ENCODE measurements around the gene LMNA.

Gene LMNA

DNA sequence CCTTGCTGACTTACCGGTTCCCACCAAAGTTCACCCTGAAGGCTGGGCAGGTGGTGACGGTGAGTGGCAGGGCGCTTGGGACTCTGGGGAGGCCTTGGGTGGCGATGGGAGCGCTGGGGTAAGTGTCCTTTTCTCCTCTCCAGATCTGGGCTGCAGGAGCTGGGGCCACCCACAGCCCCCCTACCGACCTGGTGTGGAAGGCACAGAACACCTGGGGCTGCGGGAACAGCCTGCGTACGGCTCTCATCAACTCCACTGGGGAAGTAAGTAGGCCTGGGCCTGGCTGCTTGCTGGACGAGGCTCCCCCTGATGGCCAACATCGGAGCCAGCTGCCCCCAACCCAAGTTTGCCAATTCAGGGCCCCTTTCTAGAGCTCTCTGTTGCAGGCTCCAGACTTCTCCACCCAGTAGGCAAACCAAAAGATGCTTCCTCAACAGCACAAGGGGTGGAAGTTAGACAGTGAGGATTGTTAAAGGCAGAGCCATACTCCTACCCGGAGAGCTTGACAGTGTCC, 22.5 kb downstream of the LMNA start:
- no peak overlapping the region for H3K27ac ChIP-seq (replicated peaks)
- no peaks in the 10 kb centered on the region for H3K27me3 ChIP-seq (ENCODE audit: insufficient read depth, poor library complexity, severe bottlenecking)
- no peak overlapping the region for H3K4me3 ChIP-seq (replicated peaks; ENCODE audit: insufficient read depth, low read length)
- DNase-seq (ENCODE audit: low read depth in 1 of 2, low spot score in 1 of 2) = no peak
- TF ChIP-seq, protein P1, sequence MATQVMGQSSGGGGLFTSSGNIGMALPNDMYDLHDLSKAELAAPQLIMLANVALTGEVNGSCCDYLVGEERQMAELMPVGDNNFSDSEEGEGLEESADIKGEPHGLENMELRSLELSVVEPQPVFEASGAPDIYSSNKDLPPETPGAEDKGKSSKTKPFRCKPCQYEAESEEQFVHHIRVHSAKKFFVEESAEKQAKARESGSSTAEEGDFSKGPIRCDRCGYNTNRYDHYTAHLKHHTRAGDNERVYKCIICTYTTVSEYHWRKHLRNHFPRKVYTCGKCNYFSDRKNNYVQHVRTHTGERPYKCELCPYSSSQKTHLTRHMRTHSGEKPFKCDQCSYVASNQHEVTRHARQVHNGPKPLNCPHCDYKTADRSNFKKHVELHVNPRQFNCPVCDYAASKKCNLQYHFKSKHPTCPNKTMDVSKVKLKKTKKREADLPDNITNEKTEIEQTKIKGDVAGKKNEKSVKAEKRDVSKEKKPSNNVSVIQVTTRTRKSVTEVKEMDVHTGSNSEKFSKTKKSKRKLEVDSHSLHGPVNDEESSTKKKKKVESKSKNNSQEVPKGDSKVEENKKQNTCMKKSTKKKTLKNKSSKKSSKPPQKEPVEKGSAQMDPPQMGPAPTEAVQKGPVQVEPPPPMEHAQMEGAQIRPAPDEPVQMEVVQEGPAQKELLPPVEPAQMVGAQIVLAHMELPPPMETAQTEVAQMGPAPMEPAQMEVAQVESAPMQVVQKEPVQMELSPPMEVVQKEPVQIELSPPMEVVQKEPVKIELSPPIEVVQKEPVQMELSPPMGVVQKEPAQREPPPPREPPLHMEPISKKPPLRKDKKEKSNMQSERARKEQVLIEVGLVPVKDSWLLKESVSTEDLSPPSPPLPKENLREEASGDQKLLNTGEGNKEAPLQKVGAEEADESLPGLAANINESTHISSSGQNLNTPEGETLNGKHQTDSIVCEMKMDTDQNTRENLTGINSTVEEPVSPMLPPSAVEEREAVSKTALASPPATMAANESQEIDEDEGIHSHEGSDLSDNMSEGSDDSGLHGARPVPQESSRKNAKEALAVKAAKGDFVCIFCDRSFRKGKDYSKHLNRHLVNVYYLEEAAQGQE (IDR thresholded peaks at IDR 0.05; ENCODE audit: insufficient replicate concordance, low read depth) = no peak
- TF ChIP-seq, protein P2, sequence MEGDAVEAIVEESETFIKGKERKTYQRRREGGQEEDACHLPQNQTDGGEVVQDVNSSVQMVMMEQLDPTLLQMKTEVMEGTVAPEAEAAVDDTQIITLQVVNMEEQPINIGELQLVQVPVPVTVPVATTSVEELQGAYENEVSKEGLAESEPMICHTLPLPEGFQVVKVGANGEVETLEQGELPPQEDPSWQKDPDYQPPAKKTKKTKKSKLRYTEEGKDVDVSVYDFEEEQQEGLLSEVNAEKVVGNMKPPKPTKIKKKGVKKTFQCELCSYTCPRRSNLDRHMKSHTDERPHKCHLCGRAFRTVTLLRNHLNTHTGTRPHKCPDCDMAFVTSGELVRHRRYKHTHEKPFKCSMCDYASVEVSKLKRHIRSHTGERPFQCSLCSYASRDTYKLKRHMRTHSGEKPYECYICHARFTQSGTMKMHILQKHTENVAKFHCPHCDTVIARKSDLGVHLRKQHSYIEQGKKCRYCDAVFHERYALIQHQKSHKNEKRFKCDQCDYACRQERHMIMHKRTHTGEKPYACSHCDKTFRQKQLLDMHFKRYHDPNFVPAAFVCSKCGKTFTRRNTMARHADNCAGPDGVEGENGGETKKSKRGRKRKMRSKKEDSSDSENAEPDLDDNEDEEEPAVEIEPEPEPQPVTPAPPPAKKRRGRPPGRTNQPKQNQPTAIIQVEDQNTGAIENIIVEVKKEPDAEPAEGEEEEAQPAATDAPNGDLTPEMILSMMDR (IDR thresholded peaks at IDR 0.05; ENCODE audit: insufficient read depth, low read length) = no peak

DNA sequence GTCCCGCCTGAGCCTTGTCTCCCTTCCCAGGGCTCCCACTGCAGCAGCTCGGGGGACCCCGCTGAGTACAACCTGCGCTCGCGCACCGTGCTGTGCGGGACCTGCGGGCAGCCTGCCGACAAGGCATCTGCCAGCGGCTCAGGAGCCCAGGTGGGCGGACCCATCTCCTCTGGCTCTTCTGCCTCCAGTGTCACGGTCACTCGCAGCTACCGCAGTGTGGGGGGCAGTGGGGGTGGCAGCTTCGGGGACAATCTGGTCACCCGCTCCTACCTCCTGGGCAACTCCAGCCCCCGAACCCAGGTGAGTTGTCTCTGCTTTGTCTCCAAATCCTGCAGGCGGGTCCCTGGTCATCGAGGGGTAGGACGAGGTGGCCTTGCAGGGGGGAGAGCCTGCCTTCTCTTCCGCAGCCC, 24.0 kb downstream of the LMNA start:
- H3K27me3 ChIP-seq (ENCODE audit: insufficient read depth, poor library complexity, severe bottlenecking) = no peaks in the 10 kb centered on the region
- no peak overlapping the region for H3K27ac ChIP-seq (replicated peaks)
- TF ChIP-seq GABPA (IDR thresholded peaks at IDR 0.05; ENCODE audit: low read depth) = no peak
- TF ChIP-seq, protein P1 (IDR thresholded peaks at IDR 0.05; ENCODE audit: insufficient replicate concordance, low read depth) = no peak
- TF ChIP-seq, protein P2 (IDR thresholded peaks at IDR 0.05; ENCODE audit: insufficient read depth, low read length) = no peak
- no peak for TF ChIP-seq POLR2AphosphoS5 (IDR thresholded peaks at IDR 0.05; ENCODE audit: low read depth)
- TF ChIP-seq SPI1 (IDR thresholded peaks at IDR 0.05; ENCODE audit: borderline replicate concordance, low read depth) = no peak
- no peak for DNase-seq (ENCODE audit: low read depth in 1 of 2, low spot score in 1 of 2)
- no peak overlapping the region for H3K4me3 ChIP-seq (replicated peaks; ENCODE audit: insufficient read depth, low read length)

DNA sequence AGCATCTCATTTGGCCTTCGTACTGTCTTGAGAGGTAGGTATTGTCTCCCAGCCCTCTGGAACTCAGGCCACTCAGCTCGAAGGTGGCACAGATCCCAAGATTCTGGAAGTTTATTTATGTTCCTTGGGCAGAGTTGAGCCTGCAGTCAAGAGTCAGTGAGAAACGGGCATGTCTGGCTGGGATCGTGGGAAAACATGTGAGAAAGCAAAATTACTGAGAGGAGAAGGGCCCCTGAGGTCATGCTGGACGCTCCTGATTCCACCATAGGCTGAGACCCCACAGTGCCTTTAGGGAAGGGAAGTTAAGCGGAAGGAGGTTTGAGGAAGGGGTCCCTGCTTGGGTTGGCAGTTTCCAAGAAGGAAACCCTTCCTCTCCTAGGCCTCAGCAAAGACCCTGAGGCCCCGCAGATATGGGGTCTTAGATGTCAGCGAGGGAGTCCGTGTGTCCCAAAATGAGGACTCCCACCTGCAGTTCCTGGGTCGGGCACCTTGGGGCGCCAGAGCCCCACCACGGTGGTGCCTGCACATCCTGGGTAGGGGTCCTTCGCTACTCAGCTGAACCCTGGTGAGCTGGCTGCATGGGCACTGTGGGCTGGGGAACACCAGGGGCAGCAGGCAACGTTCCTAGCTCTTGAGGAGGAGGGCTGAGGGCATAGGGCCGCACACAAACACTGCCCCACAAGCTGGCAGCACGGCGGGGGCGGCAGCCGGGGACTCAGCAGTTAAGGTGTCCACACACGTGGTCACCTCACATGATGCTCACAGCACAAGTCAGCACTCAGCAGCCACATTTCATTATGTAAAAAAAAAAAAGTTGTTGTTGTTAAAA, 26.6 kb downstream of the LMNA start:
- Histone ChIP-seq H3K27ac (replicated peaks) (no peak overlapping the region), H3K27me3 (ENCODE audit: insufficient read depth, poor library complexity, severe bottlenecking) (no peaks in the 10 kb centered on the region), H3K4me3 (replicated peaks; ENCODE audit: insufficient read depth, low read length) (no peak overlapping the region)
- TF ChIP-seq, protein P1 (IDR thresholded peaks at IDR 0.05; ENCODE audit: insufficient replicate concordance, low read depth) = no peak
- no peak for TF ChIP-seq POLR2AphosphoS5 (IDR thresholded peaks at IDR 0.05; ENCODE audit: low read depth)
- TF ChIP-seq, protein P2 (IDR thresholded peaks at IDR 0.05; ENCODE audit: insufficient read depth, low read length) = peak; percentile 47
- no peak for DNase-seq (ENCODE audit: low read depth in 1 of 2, low spot score in 1 of 2)
